Breast epithelium (tissue), 4 donors: ENCODE data around the gene KLF15. TPM values are rescaled to one million over a fixed set of nuclear protein-coding genes. Genes with fewer than 3 reads are reported as not detected.
A peak's percentile ranks its signal among the peaks of the same experiment; 100 is the strongest.

Source experiments
- DNase-seq, 2 donors: peaks; one replicate each; pipeline ENCODE4 v3.0.0-alpha.2; 2019; ENCODE audit warnings: low spot score in 2 of 2
- H3K27ac ChIP-seq, 2 donors: fragments of 200-600 bp; sonication (generic) in 1 of 2; one replicate each; pipeline ENCODE4 v1.5.1; 2016 to 2019; ENCODE audit warnings: mild to moderate bottlenecking in 1 of 2
- H3K27me3 ChIP-seq, 2 donors: fragments of 200-600 bp; sonication (generic) in 1 of 2; one replicate each; pipeline versions ENCODE4 v1.5.1 to v1.6.0; 2017 to 2019; ENCODE audit warnings: control low read depth in 1 of 2, mild to moderate bottlenecking in 1 of 2
- H3K36me3 ChIP-seq: fragments of 200-600 bp; one replicate; pipeline ENCODE4 v1.5.1; 2019
- H3K4me1 ChIP-seq, 2 donors: fragments of 200-600 bp; sonication (generic); one replicate each; pipeline ENCODE4 v1.5.1; 2016 to 2019; ENCODE audit warnings: control low read depth in 1 of 2
- H3K4me3 ChIP-seq, 3 donors: fragments of 200-600 bp; sonication (generic); 1 replicate in 2 of 3; 2 replicates in 1 of 3; pipeline ENCODE4 v1.5.1; 2016 to 2019; ENCODE audit warnings: mild to moderate bottlenecking in 3 of 3, moderate library complexity in 2 of 3
- H3K9me3 ChIP-seq, 2 donors: fragments of 200-600 bp; sonication (generic) in 1 of 2; one replicate each; pipeline ENCODE4 v1.5.1; 2016 to 2019; ENCODE audit warnings: control low read depth in 1 of 2
- CTCF ChIP-seq, 3 donors: fragments of 450-650 bp; IDR thresholded peaks; one replicate each; pipeline ENCODE4 v1.5.1; 2016 to 2017; ENCODE audit warnings: antibody characterized with exemption in 3 of 3, mild to moderate bottlenecking in 3 of 3, moderate library complexity in 3 of 3
- POLR2A ChIP-seq: fragments of 450-650 bp; IDR thresholded peaks from one replicate; pipeline ENCODE4 v1.6.1; 2016; ENCODE audit warnings: antibody characterized with exemption, mild to moderate bottlenecking, moderate library complexity
- POLR2AphosphoS5 ChIP-seq, 3 donors: sonication (generic); formaldehyde crosslinking; IDR thresholded peaks; one replicate each; pipeline ENCODE4 v1.6.1; 2017; ENCODE audit warnings: antibody characterized with exemption in 3 of 3
- intact Hi-C: fragments of 100-400 bp; cut with DNase I; formaldehyde crosslinking; loops from one replicate; pipeline ENCODE4 v1.15.1; 2023; ENCODE audit warnings: low total_unique reads
- total RNA-seq, 3 donors: library from RNA; depleted of rRNA; stranded (reverse); fragments of >200 nt; gene quantifications; one replicate each; pipeline ENCODE4 v1.1.0, GENCODE V29; 2016

KLF15 gene
- total RNA-seq, 3 donors from 2014 or later, result 36.3 to 129 (median 44.2) TPM

- H3K9me3 ChIP-seq, result no peaks in the 10 kb centered on the region
- H3K27me3 ChIP-seq, result no peaks in the 10 kb centered on the region
- no peaks in the 10 kb centered on the region for H3K36me3 ChIP-seq
- intact Hi-C loops, result no loop called here
- no peak overlapping the region for H3K27ac ChIP-seq
- TF ChIP-seq POLR2A, result no peak
- TF ChIP-seq CTCF (IDR thresholded peaks at IDR 0.05), result no peak
- TF ChIP-seq POLR2AphosphoS5 (IDR thresholded peaks at IDR 0.05), result no peak
- H3K4me1 ChIP-seq, result no peaks in the 10 kb centered on the region
- DNase-seq, result no peak
- no peak overlapping the region for H3K4me3 ChIP-seq
Observed at GRCh38 chr3:126349071-126349470, 8.1 kb downstream of the KLF15 start.

GRCh38 chr3:126348308-126348920 is 8.8 kb downstream of the KLF15 start:
- H3K27ac ChIP-seq, result no peak overlapping the region
- H3K27me3 ChIP-seq, result no peaks in the 10 kb centered on the region
- no peak for TF ChIP-seq POLR2AphosphoS5 (IDR thresholded peaks at IDR 0.05)
- no peak for TF ChIP-seq CTCF (IDR thresholded peaks at IDR 0.05)
- no peak for TF ChIP-seq POLR2A
- no peaks in the 10 kb centered on the region for H3K9me3 ChIP-seq
- H3K4me1 ChIP-seq, result no peaks in the 10 kb centered on the region
- no peak for DNase-seq
- intact Hi-C loops, result no loop called here
- no peaks in the 10 kb centered on the region for H3K36me3 ChIP-seq
- no peak overlapping the region for H3K4me3 ChIP-seq

- TF ChIP-seq POLR2AphosphoS5 (IDR thresholded peaks at IDR 0.05), result peak in 1 of 3 donors; percentile 17
- TF ChIP-seq CTCF (IDR thresholded peaks at IDR 0.05), result no peak
- intact Hi-C loops, result no loop called here
- Histone ChIP-seq H3K4me1 (no peaks in the 10 kb centered on the region), H3K36me3 (no peaks in the 10 kb centered on the region), H3K27ac (no peak overlapping the region), H3K27me3 (no peaks in the 10 kb centered on the region), H3K4me3 (no peak overlapping the region), H3K9me3 (no peaks in the 10 kb centered on the region)
- no peak for DNase-seq
Observed at GRCh38 chr3:126347543-126348161, 9.6 kb downstream of the KLF15 start.

GRCh38 chr3:126346466-126346865 is 10.7 kb downstream of the KLF15 start:
- no peak overlapping the region for H3K27ac ChIP-seq
- DNase-seq, result no peak

More at GRCh38 chr3:126346466-126346865, 10.7 kb downstream of the KLF15 start:
- TF ChIP-seq CTCF (IDR thresholded peaks at IDR 0.05) (no peak), POLR2A (no peak), POLR2AphosphoS5 (IDR thresholded peaks at IDR 0.05) (no peak)
- intact Hi-C loops, result no loop called here
- no peaks in the 10 kb centered on the region for H3K27me3 ChIP-seq
- H3K9me3 ChIP-seq, result no peaks in the 10 kb centered on the region
- H3K36me3 ChIP-seq, result no peaks in the 10 kb centered on the region
- no peaks in the 10 kb centered on the region for H3K4me1 ChIP-seq
- H3K4me3 ChIP-seq, result no peak overlapping the region
